K562 (cell line): ENCODE results near the gene ATMIN. TPM values are rescaled to one million over a fixed set of nuclear protein-coding genes. Genes with fewer than 3 reads are reported as not detected.

ENCODE experiments used
- CBX1 ChIP-seq: sonication (generic); IDR thresholded peaks from 2 replicates; pipeline ENCODE4 v1.6.1; 2016; ENCODE audit warnings: antibody characterized with exemption, low read depth, mild to moderate bottlenecking
- HMG20A ChIP-seq: fragments of 450-650 bp; formaldehyde crosslinking; conservative IDR thresholded peaks from 2 replicates; pipeline ENCODE4 v1.4.0; 2020; ENCODE audit warnings: mild to moderate bottlenecking, mixed read lengths
- HNRNPH1 ChIP-seq: fragments of 200-400 bp; formaldehyde crosslinking; optimal IDR thresholded peaks from 2 replicates; pipeline ENCODE3; 2017; ENCODE audit warnings: low read depth, mild to moderate bottlenecking, low read length, moderate library complexity
- IRF2 ChIP-seq: sonication (generic); formaldehyde crosslinking; IDR thresholded peaks from 2 replicates; pipeline ENCODE4 v1.8.1; 2022; ENCODE audit warnings: mild to moderate bottlenecking, missing genetic modification reagents
- JUND ChIP-seq, 2 experiments: IDR thresholded peaks; 2 replicates in 1 of 2; 3 replicates in 1 of 2; pipeline ENCODE4 v1.6.1; 2011; ENCODE audit warnings: borderline replicate concordance in 2 of 2, low read depth in 2 of 2, low read length in 2 of 2, improper control_type of control experiment in 1 of 2, missing biosample characterization in 1 of 2, missing genetic modification characterization in 1 of 2, missing genetic modification reagents in 1 of 2
- NCOA1 ChIP-seq: fragments of 450-650 bp; IDR thresholded peaks from 2 replicates; pipeline ENCODE4 v1.6.1; 2016; ENCODE audit warnings: low read depth
- PHF20 ChIP-seq: fragments of 450-650 bp; IDR thresholded peaks from 2 replicates; pipeline ENCODE4 v1.6.1; 2018; ENCODE audit not compliant: partially characterized antibody
- RBBP5 ChIP-seq: fragments of 200-600 bp; sonication (generic); IDR thresholded peaks from 2 replicates; pipeline ENCODE4 v1.6.1; 2012; ENCODE audit warnings: borderline replicate concordance, mild to moderate bottlenecking, low read length, control low read depth, inconsistent platforms; ENCODE audit not compliant: insufficient read depth, poor library complexity, severe bottlenecking
- TAF9B ChIP-seq: fragments of 450-650 bp; IDR thresholded peaks from 2 replicates; pipeline ENCODE4 v1.6.1; 2018; ENCODE audit warnings: mild to moderate bottlenecking; ENCODE audit not compliant: partially characterized antibody
- TEAD4 ChIP-seq, 2 experiments: sonication (generic) in 1 of 2; formaldehyde crosslinking in 1 of 2; IDR thresholded peaks; 2 replicates each; pipeline versions ENCODE4 v1.6.1 to v1.8.0; 2012 to 2022; ENCODE audit warnings: borderline replicate concordance in 1 of 2, inconsistent platforms in 1 of 2, low read length in 1 of 2, mild to moderate bottlenecking in 1 of 2, missing genetic modification reagents in 1 of 2
- U2AF2 ChIP-seq: fragments of 200-400 bp; formaldehyde crosslinking; optimal IDR thresholded peaks from 2 replicates; pipeline ENCODE3; 2017; ENCODE audit warnings: low read depth, mild to moderate bottlenecking, low read length
- ZFX ChIP-seq: sonication (generic); formaldehyde crosslinking; IDR thresholded peaks from 2 replicates; pipeline ENCODE4 v1.8.0; 2022; ENCODE audit warnings: mild to moderate bottlenecking, missing genetic modification reagents, moderate library complexity
- ZNF699 ChIP-seq: fragments of 250-450 bp; sonication (Bioruptor Pico); IDR thresholded peaks from 2 replicates; pipeline ENCODE4 v1.8.0; 2021; ENCODE audit warnings: mild to moderate bottlenecking, moderate library complexity; ENCODE audit not compliant: insufficient replicate concordance
- polyA plus RNA-seq, 8 experiments: library from polyadenylated mRNA; depleted of rRNA in 4 of 8; stranded (reverse) in 5 of 8; unstranded in 3 of 8; fragments of >200 nt; fragmentation: Nextera tagmentation in 2 of 8; fragmentation: Illumina TruSeq in 1 of 8; extraction: Ambion mirVana in 2 of 8; extraction: Trizol in 1 of 8; gene quantifications; 2 replicates each; pipeline versions ENCODE4 v1.2.1 to v1.2.3, GENCODE V29; 2011 to 2014; ENCODE audit warnings: inconsistent platforms in 1 of 8, missing spikeins in 1 of 8
- total RNA-seq, 7 experiments: library from RNA; depleted of rRNA in 6 of 7; stranded (reverse); fragments of >200 nt in 6 of 7; fragmentation: Illumina TruSeq in 2 of 7; extraction: Trizol in 2 of 7; gene quantifications; 2 replicates each; pipeline versions ENCODE4 v1.2.1 to v1.2.3, GENCODE V29; 2011 to 2021; ENCODE audit warnings: low replicate concordance in 1 of 7
- TF ChIP-seq, protein P1 (sequence below): sonication (generic); formaldehyde crosslinking; IDR thresholded peaks from 2 replicates; pipeline ENCODE4 v1.9.0; 2022; ENCODE audit warnings: mild to moderate bottlenecking, missing genetic modification reagents
- TF ChIP-seq, protein P2 (sequence below), 2 experiments: IDR thresholded peaks; 2 replicates each; pipeline ENCODE4 v1.6.1; 2011; ENCODE audit warnings: borderline replicate concordance in 1 of 2, control low read depth in 1 of 2, low read depth in 1 of 2, low read length in 1 of 2, mild to moderate bottlenecking in 1 of 2, mixed read lengths in 1 of 2, moderate library complexity in 1 of 2; ENCODE audit not compliant: insufficient read depth in 1 of 2, insufficient read length in 1 of 2, poor library complexity in 1 of 2, severe bottlenecking in 1 of 2; ENCODE audit errors: extremely low read depth in 1 of 2
- TF ChIP-seq, protein P3 (sequence below): IDR thresholded peaks from 3 replicates; pipeline ENCODE4 v1.6.1; 2011; ENCODE audit warnings: borderline replicate concordance, mild to moderate bottlenecking, moderate library complexity; ENCODE audit not compliant: insufficient read length; ENCODE audit errors: extremely low read depth
- TF ChIP-seq, protein P4 (sequence below): fragments of 450-650 bp; IDR thresholded peaks from 2 replicates; pipeline ENCODE4 v1.6.1; 2017; ENCODE audit warnings: antibody characterized with exemption

Gene ATMIN
- total and polyA plus RNA-seq, 9 of the 15 experiments (the other 6 are each of a cell fraction or from before 2014, with no cell fraction given) = 6.7 to 40.9 (median 23.4) TPM

DNA sequence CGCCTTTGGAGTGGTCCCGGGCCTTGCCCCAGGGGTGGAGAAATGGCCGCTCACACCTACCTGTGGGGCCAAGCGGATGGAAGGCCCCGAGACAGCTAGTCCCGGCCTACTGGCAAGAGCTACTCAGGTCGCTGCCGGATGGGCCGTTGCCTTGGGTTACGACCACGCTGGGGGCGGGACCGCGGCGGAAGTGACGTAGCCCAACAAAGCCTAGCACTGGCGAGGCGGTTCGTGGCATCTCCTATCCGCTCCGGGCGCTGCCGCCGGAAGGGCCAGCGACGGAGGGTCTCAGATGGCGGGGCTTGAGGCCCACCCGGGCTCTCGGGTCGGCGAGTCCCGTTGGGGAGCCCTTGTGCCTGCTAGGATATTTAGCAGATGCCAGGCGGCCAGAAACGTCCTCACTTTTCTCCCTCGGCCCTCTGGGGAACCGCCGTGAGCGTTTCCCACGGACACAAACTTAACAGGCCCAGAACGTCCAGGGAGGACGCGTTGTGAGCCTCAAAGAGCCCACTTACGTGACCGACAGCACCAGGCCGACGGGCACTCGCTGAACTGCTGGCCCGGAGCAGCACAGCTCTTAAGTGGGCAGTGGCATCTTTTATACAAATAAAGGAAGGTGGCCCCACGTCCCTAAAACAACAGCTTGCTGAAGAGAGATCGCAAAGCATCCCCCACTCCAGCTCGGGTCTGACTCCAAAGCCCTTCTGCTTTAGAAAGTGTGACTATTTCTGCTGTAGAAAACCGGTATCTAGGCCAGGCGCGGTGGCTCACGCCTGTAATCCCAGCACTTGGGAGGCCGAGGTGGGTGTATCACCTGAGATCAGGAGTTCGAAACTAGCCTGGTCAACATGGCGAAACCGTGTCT, 41.7 kb downstream of the ATMIN start, which contains the start of gene C16orf46 (continued):
- TF ChIP-seq, protein P1, sequence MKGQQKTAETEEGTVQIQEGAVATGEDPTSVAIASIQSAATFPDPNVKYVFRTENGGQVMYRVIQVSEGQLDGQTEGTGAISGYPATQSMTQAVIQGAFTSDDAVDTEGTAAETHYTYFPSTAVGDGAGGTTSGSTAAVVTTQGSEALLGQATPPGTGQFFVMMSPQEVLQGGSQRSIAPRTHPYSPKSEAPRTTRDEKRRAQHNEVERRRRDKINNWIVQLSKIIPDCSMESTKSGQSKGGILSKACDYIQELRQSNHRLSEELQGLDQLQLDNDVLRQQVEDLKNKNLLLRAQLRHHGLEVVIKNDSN (CRISPR knock-in tag) = peak; percentile 23; the same call in 1 of the 2 replicates
- TF ChIP-seq U2AF2 (no peak), HMG20A (CRISPR knock-in tag) (no peak), NCOA1 (peak; percentile 97), CBX1 (0 out of 2 replicates have a peak, but pooled peaks have one; percentile 64), TAF9B (peak; percentile 40), PHF20 (peak; percentile 97), JUND (IDR thresholded peaks at IDR 0.05; ENCODE audit: borderline replicate concordance, low read depth, low read length) (peak; percentile 68), JUND (tag; IDR thresholded peaks at IDR 0.05; ENCODE audit: borderline replicate concordance, low read depth, low read length) (peak; percentile 60; the same call in 1 of the 3 replicates), IRF2 (CRISPR knock-in tag) (no peak), ZNF699 (CRISPR knock-in tag) (no peak), RBBP5 (peak; percentile 83), HNRNPH1 (no peak), ZFX (peak; percentile 99), TEAD4 (IDR thresholded peaks at IDR 0.05; ENCODE audit: low read length) (0 out of 2 replicates have a peak, but pooled peaks have one; percentile 21), TEAD4 (CRISPR knock-in tag; IDR thresholded peaks at IDR 0.05; ENCODE audit: borderline replicate concordance) (no peak)
- TF ChIP-seq, protein P2, sequence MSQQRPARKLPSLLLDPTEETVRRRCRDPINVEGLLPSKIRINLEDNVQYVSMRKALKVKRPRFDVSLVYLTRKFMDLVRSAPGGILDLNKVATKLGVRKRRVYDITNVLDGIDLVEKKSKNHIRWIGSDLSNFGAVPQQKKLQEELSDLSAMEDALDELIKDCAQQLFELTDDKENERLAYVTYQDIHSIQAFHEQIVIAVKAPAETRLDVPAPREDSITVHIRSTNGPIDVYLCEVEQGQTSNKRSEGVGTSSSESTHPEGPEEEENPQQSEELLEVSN (IDR thresholded peaks at IDR 0.05; ENCODE audit: borderline replicate concordance in 1 of 2, extremely low read depth in 1 of 2, insufficient read depth in 1 of 2, insufficient read length in 1 of 2, low read depth in 1 of 2, low read length in 1 of 2, poor library complexity in 1 of 2, severe bottlenecking in 1 of 2) = peak in 1 of 2 experiments; percentile 34
- TF ChIP-seq, protein P3, sequence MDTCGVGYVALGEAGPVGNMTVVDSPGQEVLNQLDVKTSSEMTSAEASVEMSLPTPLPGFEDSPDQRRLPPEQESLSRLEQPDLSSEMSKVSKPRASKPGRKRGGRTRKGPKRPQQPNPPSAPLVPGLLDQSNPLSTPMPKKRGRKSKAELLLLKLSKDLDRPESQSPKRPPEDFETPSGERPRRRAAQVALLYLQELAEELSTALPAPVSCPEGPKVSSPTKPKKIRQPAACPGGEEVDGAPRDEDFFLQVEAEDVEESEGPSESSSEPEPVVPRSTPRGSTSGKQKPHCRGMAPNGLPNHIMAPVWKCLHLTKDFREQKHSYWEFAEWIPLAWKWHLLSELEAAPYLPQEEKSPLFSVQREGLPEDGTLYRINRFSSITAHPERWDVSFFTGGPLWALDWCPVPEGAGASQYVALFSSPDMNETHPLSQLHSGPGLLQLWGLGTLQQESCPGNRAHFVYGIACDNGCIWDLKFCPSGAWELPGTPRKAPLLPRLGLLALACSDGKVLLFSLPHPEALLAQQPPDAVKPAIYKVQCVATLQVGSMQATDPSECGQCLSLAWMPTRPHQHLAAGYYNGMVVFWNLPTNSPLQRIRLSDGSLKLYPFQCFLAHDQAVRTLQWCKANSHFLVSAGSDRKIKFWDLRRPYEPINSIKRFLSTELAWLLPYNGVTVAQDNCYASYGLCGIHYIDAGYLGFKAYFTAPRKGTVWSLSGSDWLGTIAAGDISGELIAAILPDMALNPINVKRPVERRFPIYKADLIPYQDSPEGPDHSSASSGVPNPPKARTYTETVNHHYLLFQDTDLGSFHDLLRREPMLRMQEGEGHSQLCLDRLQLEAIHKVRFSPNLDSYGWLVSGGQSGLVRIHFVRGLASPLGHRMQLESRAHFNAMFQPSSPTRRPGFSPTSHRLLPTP = no peak
- TF ChIP-seq, protein P4, sequence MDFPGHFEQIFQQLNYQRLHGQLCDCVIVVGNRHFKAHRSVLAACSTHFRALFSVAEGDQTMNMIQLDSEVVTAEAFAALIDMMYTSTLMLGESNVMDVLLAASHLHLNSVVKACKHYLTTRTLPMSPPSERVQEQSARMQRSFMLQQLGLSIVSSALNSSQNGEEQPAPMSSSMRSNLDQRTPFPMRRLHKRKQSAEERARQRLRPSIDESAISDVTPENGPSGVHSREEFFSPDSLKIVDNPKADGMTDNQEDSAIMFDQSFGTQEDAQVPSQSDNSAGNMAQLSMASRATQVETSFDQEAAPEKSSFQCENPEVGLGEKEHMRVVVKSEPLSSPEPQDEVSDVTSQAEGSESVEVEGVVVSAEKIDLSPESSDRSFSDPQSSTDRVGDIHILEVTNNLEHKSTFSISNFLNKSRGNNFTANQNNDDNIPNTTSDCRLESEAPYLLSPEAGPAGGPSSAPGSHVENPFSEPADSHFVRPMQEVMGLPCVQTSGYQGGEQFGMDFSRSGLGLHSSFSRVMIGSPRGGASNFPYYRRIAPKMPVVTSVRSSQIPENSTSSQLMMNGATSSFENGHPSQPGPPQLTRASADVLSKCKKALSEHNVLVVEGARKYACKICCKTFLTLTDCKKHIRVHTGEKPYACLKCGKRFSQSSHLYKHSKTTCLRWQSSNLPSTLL = no peak
